Omental fat pad (tissue), 4 donors: ENCODE results near the gene TMPRSS11D. TPM values are rescaled to one million over a fixed set of nuclear protein-coding genes. Genes with fewer than 3 reads are reported as not detected.

ENCODE experiments used
- ATAC-seq: fragments of 150-250 bp; one replicate; pipeline ENCODE4 v1.9.1; 2016; ENCODE audit warnings: mild to moderate bottlenecking, moderate library complexity; ENCODE audit not compliant: low FRiP score
- DNase-seq: peaks from one replicate; pipeline ENCODE4 v3.0.0-alpha.2; 2019; ENCODE audit warnings: low spot score
- CTCF ChIP-seq, 3 donors: fragments of 450-650 bp; IDR thresholded peaks; one replicate each; pipeline ENCODE4 v1.5.1; 2016 to 2017; ENCODE audit warnings: antibody characterized with exemption in 3 of 3, mild to moderate bottlenecking in 3 of 3, moderate library complexity in 2 of 3
- total RNA-seq, 4 donors: library from RNA; depleted of rRNA; stranded (reverse); fragments of >200 nt; gene quantifications; one replicate each; pipeline ENCODE4 v1.1.0, GENCODE V29; 2016

Gene TMPRSS11D
- total RNA-seq, 4 donors from 2014 or later: not detected

GRCh38 chr4:67785528-67785927, 98.3 kb downstream of the TMPRSS11D start:
- DNase-seq (no peak), ATAC-seq (no peak)
- no peak for TF ChIP-seq CTCF (IDR thresholded peaks at IDR 0.05)

GRCh38 chr4:67779631-67780030, 104.2 kb downstream of the TMPRSS11D start:
- no peak for TF ChIP-seq CTCF (IDR thresholded peaks at IDR 0.05)
- ATAC-seq (no peak), DNase-seq (no peak)

DNA sequence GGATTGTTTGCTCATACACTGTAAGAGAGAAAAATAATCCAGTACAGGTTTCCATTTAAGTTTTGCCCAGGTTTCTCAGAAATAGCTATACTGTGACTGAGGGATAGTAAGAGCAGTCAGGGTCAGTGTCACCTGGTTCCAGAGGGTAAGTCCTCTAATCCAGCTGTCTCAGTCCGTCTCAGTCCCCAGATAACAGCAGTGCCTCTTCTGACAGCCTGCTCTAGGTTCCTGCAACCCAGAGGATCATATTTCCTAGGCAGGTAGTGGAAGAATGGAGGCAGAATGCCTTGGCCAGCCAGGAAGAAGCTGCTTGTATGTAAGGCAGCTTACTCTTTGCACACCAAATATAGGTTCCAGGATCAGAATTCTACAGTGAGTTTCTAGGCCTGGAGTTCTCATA, 107.1 kb downstream of the TMPRSS11D start:
- DNase-seq (no peak), ATAC-seq (no peak)
- no peak for TF ChIP-seq CTCF (IDR thresholded peaks at IDR 0.05)

Other genes starting within 250 kb of the TMPRSS11D start
- gene UBA6, start 182.8 kb downstream of the TMPRSS11D start, total RNA-seq: 10 to 100 TPM; 49.2 to 82.6 (median 77.5) TPM
- not detected for gene GNRHR, start 129.6 kb downstream of the TMPRSS11D start, total RNA-seq
- not detected for gene TMPRSS11A, start 79.5 kb upstream of the TMPRSS11D start, total RNA-seq
- not detected for gene TMPRSS11F, start 245.9 kb upstream of the TMPRSS11D start, total RNA-seq